Activated CD8-positive, alpha-beta memory T cell treated with anti-CD3 and anti-CD28 coated beads, Interleukin-2, amount 10 ng/mL, durations not matched to agents 7 days and 5 days (primary cell): ENCODE data around the gene CAPRIN1. TPM values are rescaled to one million over a fixed set of nuclear protein-coding genes. Genes with fewer than 3 reads are reported as not detected.

Source experiments
- ATAC-seq: fragments of 150-1000 bp; cut with Tn5 transposase; one replicate; pipeline ENCODE4 v1.10.0; 2021; ENCODE audit warnings: moderate library complexity
- CTCF ChIA-PET: fragments of 350-600 bp; sonication (Branson Sonifier 250); formaldehyde crosslinking; loops from one replicate; lab custom pipeline; 2021; ENCODE audit warnings: antibody characterized with exemption; lab: Charles Lee
- DNase-seq: peaks from one replicate; pipeline ENCODE4 v3.0.0-alpha.2; 2020
- H3K27ac Mint-ChIP-seq: one replicate; pipeline ENCODE4 v1.8.0; 2021; ENCODE audit warnings: mild to moderate bottlenecking, mixed read lengths
- H3K27me3 Mint-ChIP-seq: one replicate; pipeline ENCODE4 v1.8.0; 2021; ENCODE audit warnings: mixed read lengths
- H3K36me3 Mint-ChIP-seq: one replicate; pipeline ENCODE4 v1.8.0; 2021; ENCODE audit warnings: mild to moderate bottlenecking, mixed read lengths
- H3K4me1 Mint-ChIP-seq: one replicate; pipeline ENCODE4 v1.8.0; 2021; ENCODE audit warnings: mixed read lengths
- H3K4me3 Mint-ChIP-seq: one replicate; pipeline ENCODE4 v1.8.0; 2021; ENCODE audit warnings: mild to moderate bottlenecking, moderate library complexity, mixed read lengths
- H3K9me3 Mint-ChIP-seq: one replicate; pipeline ENCODE4 v1.8.0; 2022; ENCODE audit warnings: low read depth, mixed read lengths
- total RNA-seq, 2 experiments: library from RNA; stranded (reverse); gene quantifications; one replicate each; pipeline ENCODE4 v1.2.3, GENCODE V29; 2021

The CAPRIN1 gene
- total RNA-seq, 2 experiments from 2014 or later: 227 to 267 TPM

DNA sequence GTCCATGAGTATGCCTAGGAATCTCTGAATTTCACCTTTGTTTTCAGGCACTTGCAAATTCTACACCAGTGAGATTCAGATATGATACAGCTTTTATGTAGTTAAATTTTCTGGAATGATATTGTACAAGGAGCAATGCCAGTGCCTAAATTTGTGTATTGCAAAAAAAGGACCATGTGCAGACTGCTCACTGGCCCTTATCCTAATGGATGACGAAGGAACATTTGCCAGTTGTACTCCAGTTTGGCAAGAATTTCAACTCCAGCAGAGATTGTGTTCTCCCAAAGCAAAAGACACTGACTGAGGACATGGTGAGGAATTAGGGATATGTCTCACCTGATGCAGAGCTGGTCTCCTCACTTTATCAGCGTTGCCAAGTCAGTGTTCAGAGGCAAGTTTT, 62.5 kb downstream of the CAPRIN1 start:
- DNase-seq (no peak), ATAC-seq (no peak)
- Mint-ChIP-seq H3K27me3 (no peaks in the 10 kb centered on the region), H3K27ac (no peak overlapping the region), H3K36me3 (peaks cover 47% of the 10 kb centered on the region), H3K4me3 (no peak overlapping the region), H3K4me1 (peaks cover 9% of the 10 kb centered on the region), H3K9me3 (no peaks in the 10 kb centered on the region)
- CTCF ChIA-PET: interaction anchor here (1.1 to 1.8 kb wide), 5 partner anchors 16 to 244 kb away, joined by 3 to 5 read pairs (median 3); partner anchors contain the start of gene ABTB2

DNA sequence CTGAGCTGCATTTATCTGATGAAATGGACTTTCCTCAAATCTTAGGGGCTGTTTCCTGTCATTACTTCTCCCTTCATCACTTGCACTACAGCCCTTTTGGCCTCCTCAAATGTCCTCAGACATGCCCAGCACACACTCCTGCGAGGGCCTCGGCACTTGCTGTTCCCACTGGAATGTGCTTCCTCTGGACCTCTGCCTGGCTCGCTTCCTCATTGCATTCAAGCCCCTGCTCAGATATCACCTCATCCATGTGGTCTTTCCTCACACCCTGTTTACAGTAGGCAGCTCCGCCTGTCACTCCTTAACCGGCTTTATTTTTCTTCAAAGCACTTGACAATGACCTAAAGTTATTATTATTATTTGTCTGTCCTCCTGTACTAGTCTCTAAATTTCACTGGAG, 62.9 kb downstream of the CAPRIN1 start:
- CTCF ChIA-PET: interaction anchor here (1.1 to 1.8 kb wide), 5 partner anchors 16 to 243 kb away, joined by 3 to 5 read pairs (median 3); partner anchors contain the start of gene ABTB2
- Mint-ChIP-seq H3K36me3 (peaks cover 42% of the 10 kb centered on the region), H3K4me1 (peaks cover 5% of the 10 kb centered on the region), H3K27ac (peak overlapping the region; percentile 70), H3K4me3 (no peak overlapping the region), H3K27me3 (no peaks in the 10 kb centered on the region), H3K9me3 (no peaks in the 10 kb centered on the region)
- DNase-seq (no peak), ATAC-seq (no peak)

DNA sequence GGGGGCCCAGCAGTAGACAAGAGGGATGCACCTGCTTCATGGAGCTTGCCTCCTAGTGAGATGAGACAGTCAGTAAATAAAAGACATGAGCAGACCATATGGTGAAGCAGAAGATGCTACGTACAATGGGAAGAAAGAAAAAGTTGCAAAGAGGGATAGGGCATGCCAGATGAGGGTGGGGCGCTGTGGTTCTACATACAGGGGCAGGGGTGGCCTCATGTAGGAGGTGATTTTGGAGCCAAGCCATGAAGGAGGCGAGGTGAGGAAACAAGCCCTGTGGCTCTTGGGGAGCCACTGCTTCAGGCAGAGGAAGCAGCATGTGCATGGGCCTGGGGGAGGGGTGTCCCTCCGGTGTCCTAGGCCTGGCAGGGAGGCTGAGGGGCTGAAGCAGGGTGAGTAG, 69.1 kb downstream of the CAPRIN1 start:
- Mint-ChIP-seq H3K36me3 (peaks cover 51% of the 10 kb centered on the region), H3K9me3 (no peaks in the 10 kb centered on the region), H3K4me1 (no peaks in the 10 kb centered on the region), H3K27me3 (no peaks in the 10 kb centered on the region), H3K4me3 (no peak overlapping the region), H3K27ac (peak overlapping the region; percentile 13)
- CTCF ChIA-PET: no interaction called here
- ATAC-seq (no peak), DNase-seq (no peak)

DNA sequence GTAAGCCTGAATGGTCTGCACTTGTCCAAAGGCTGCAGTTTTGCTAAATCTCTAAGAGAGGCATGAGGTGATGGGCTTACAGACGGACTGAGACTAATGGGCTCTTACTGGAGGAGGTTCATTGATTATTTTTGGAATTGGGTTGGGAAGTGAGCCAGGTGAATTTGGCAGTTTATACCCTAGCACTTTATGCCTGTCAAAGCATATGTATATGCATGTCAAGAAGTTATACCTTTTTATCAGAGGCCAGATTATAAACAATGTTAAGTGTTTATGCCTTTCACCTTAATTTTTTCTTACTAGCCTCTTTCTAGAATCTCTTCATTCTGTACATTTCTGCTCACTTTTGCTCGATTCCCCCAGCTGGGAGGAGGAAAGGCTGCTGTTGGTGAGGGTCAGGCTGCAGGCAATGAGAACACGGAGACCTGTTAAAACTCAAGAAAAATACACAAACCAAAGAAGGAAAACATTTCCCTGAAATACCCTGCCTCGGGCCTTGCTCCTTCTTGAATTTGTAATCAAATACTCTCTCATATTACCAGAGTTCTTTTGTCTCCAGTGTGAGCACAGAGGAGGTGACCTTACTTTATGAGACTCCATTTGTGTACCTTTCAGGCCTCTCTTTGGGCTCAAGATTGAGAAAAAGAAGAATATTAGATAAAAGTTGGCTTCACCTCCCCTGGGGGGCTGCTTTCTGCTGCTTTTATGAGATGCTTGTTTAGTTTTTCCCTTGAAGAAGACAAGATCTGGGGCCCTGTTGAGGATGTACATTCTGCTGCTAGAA, 73.5 kb downstream of the CAPRIN1 start:
- CTCF ChIA-PET: no interaction called here
- no peak overlapping the region for H3K27ac Mint-ChIP-seq
- ATAC-seq (no peak), DNase-seq (no peak)
- H3K27me3 Mint-ChIP-seq: no peaks in the 10 kb centered on the region
- no peak overlapping the region for H3K4me3 Mint-ChIP-seq
- peaks cover 53% of the 10 kb centered on the region for H3K36me3 Mint-ChIP-seq
- no peaks in the 10 kb centered on the region for H3K4me1 Mint-ChIP-seq
- H3K9me3 Mint-ChIP-seq: no peaks in the 10 kb centered on the region

DNA sequence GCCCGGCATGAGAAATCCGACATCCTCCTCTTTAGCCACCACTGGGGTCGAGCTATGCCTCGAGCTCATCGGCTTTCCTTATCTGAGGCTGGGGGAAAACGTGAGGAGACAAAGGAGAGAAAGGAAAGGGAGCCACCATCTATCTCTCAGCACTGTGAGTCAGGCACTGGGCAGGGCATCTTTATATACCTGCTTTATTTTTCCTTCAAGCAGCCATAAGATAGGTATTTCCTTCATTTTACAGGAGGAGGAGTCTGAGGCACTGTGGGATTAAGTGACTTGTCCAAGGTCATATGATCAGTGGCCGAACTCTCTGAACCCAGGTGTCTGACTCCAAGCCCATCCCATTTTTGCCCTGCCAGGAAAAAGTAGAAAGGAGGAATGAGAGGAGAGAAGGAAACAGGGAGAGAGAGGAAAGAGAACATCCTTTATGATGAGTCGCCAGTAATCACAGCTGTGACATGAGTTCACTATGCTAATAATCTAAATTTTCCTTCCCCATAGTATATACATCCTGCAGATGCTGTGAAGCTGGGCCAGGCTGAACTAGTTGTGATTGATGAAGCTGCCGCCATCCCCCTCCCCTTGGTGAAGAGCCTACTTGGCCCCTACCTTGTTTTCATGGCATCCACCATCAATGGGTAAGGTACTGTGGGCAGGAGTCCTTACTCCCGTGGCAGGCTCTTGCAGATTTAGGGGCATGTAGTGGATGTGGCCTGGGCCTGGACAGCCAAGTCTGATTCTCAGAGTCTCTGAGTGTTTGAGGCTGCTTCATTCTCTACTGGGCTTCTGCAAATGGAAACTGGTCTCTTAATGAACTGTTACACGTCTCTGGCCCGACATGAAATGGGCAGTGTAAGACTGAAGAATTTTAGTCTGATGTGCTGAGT, 75.7 kb downstream of the CAPRIN1 start:
- H3K4me3 Mint-ChIP-seq: no peak overlapping the region
- ATAC-seq (no peak), DNase-seq (no peak)
- H3K27me3 Mint-ChIP-seq: no peaks in the 10 kb centered on the region
- no peak overlapping the region for H3K27ac Mint-ChIP-seq
- H3K9me3 Mint-ChIP-seq: no peaks in the 10 kb centered on the region
- CTCF ChIA-PET: interaction anchor here (1.2 kb wide), 1 partner anchor 32 kb away, joined by 3 read pairs; no protein-coding TSS in a partner anchor
- peaks cover 47% of the 10 kb centered on the region for H3K36me3 Mint-ChIP-seq
- no peaks in the 10 kb centered on the region for H3K4me1 Mint-ChIP-seq

DNA sequence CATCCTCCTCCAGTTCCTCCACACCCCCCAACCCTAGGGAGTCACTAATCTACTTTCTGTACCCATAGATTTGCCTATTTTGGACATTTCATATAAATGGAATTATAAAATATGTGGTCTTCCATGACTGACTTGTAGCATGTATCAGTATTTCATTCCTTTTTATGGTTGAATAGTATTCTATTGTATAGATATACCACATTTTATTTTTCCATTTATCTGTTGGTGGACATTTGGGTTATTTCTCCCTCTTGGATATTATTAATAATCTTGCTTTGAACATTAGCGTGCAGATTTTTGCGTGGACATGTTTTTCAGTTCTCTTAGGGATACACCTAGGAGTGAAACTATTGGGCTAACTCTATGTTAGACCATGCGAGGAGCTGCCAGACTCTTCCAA, 77.3 kb downstream of the CAPRIN1 start:
- no peak for DNase-seq
- peaks cover 45% of the 10 kb centered on the region for H3K36me3 Mint-ChIP-seq
- H3K4me3 Mint-ChIP-seq: no peak overlapping the region
- CTCF ChIA-PET: interaction anchor here (1.2 kb wide), 1 partner anchor 30 kb away, joined by 3 read pairs; no protein-coding TSS in a partner anchor
- no peak overlapping the region for H3K27ac Mint-ChIP-seq
- no peaks in the 10 kb centered on the region for H3K9me3 Mint-ChIP-seq
- peaks cover 8% of the 10 kb centered on the region for H3K4me1 Mint-ChIP-seq
- no peaks in the 10 kb centered on the region for H3K27me3 Mint-ChIP-seq
- no peak for ATAC-seq

DNA sequence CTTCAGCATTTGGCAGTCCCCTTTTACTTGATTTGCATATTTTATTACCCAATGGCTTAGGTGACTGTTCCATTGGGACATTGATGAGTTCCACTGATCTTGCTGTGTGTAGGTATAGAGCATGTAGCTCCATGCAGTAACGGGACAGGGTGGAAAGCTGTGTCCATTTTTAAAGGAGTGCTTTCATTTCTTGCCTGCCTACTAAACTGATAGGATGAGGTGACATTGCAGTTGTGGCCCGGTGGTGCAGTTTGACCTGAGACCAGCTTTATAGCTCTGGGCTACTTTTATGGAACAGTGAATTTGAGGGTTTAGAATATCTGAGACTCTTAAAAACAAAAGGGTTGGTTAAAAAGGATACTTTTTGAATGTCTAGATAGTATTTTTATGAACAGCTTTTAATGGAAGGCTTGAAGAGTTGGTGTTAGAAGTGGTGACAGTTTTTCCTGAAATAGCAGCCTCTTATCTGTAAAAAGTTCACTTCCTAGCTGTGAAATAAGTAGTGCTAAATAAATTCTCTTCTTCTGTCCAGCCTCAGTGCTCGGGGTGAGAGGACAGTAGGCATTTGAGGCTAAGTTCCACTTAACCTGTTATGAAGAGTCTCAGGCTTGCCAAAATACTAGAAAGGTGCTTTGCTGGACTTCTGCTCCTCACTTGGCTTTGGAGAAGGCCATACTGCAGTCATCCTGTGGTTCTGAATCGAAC, 80.9 kb downstream of the CAPRIN1 start:
- H3K9me3 Mint-ChIP-seq: no peaks in the 10 kb centered on the region
- no peaks in the 10 kb centered on the region for H3K27me3 Mint-ChIP-seq

DNA sequence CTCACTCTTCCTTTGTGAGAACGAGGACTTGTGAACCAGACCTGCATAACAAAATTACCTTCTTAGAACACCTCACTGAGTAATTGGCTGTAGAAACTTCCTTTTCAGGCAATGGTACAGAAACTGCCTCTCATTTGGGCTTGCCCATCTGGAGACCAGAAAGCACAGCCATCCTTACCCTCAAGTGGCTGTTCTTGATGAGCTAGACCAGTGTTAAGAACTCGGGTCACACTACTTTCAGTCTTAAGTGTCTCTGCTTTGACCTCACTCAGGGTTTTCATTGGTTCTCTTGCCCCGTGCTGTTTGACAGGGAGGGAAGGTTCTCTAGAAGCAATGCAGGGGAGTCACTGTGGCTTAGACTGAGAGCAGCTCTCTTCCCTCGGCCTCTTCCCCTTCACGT, 83.2 kb downstream of the CAPRIN1 start:
- Mint-ChIP-seq H3K4me3 (no peak overlapping the region), H3K27ac (peak overlapping the region; percentile 50), H3K9me3 (no peaks in the 10 kb centered on the region), H3K36me3 (peaks cover 40% of the 10 kb centered on the region), H3K27me3 (no peaks in the 10 kb centered on the region), H3K4me1 (peaks cover 24% of the 10 kb centered on the region)
- DNase-seq: no peak
- CTCF ChIA-PET: interaction anchor here (1.4 kb wide), 1 partner anchor 138 kb away, joined by 4 read pairs; no protein-coding TSS in a partner anchor
- peak; percentile 59 for ATAC-seq

More for the DNA sequence above, 80.9 kb downstream of the CAPRIN1 start:
- H3K27ac Mint-ChIP-seq: peak overlapping the region; percentile 7
- H3K4me3 Mint-ChIP-seq: no peak overlapping the region
- peaks cover 24% of the 10 kb centered on the region for H3K4me1 Mint-ChIP-seq
- H3K36me3 Mint-ChIP-seq: peaks cover 44% of the 10 kb centered on the region
- CTCF ChIA-PET: interaction anchor here (1.0 to 1.4 kb wide), 2 partner anchors 10 to 18 kb away, joined by 3 to 4 read pairs; no protein-coding TSS in a partner anchor
- no peak for ATAC-seq
- no peak for DNase-seq

DNA sequence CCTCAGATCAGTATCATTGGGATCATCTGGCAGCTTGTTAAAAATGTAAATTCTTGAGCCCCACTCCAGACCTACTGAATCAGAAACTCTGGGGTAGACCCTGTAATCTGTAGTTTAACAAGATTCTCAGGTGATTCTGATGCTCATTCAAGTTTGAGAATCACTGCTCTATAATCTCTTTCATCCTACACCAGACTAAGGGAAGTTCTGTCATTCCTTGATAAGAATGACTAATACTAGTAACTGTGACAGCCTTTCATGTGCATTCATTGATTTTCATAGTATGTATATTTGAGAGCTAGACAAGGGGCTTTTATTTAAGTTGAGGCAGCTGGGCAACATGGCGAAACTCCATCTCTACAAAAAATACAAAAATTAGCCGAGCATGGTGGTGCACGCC, 83.9 kb downstream of the CAPRIN1 start:
- H3K4me3 Mint-ChIP-seq: no peak overlapping the region
- peaks cover 24% of the 10 kb centered on the region for H3K4me1 Mint-ChIP-seq
- DNase-seq (no peak), ATAC-seq (no peak)
- CTCF ChIA-PET: interaction anchor here (1.4 kb wide), 1 partner anchor 139 kb away, joined by 4 read pairs; no protein-coding TSS in a partner anchor
- peaks cover 37% of the 10 kb centered on the region for H3K36me3 Mint-ChIP-seq
- no peak overlapping the region for H3K27ac Mint-ChIP-seq
- no peaks in the 10 kb centered on the region for H3K9me3 Mint-ChIP-seq
- H3K27me3 Mint-ChIP-seq: no peaks in the 10 kb centered on the region

DNA sequence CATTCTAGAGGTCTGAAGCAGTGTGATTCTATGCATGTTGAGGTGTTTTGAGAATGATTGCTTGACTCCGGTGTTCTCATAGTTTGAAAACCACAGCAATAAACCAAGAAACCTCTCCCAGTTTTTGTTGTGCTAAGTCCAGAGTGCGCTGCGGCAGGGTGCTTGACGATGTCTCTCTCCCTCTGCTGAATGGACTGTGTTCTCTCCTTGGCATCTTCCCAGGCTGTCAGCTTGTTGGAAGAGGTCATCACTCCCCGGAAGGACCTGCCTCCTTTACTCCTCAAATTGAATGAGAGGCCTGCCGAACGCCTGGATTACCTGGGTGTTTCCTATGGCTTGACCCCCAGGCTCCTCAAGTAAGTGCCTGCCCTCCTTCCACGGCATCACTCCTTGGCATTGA, 84.9 kb downstream of the CAPRIN1 start:
- H3K9me3 Mint-ChIP-seq: no peaks in the 10 kb centered on the region
- DNase-seq (no peak), ATAC-seq (no peak)
- no peak overlapping the region for H3K4me3 Mint-ChIP-seq
- CTCF ChIA-PET: interaction anchor here (0.7 kb wide), 1 partner anchor 287 kb away, joined by 3 read pairs; no protein-coding TSS in a partner anchor
- H3K36me3 Mint-ChIP-seq: peaks cover 38% of the 10 kb centered on the region
- no peak overlapping the region for H3K27ac Mint-ChIP-seq
- H3K4me1 Mint-ChIP-seq: peaks cover 24% of the 10 kb centered on the region
- no peaks in the 10 kb centered on the region for H3K27me3 Mint-ChIP-seq

DNA sequence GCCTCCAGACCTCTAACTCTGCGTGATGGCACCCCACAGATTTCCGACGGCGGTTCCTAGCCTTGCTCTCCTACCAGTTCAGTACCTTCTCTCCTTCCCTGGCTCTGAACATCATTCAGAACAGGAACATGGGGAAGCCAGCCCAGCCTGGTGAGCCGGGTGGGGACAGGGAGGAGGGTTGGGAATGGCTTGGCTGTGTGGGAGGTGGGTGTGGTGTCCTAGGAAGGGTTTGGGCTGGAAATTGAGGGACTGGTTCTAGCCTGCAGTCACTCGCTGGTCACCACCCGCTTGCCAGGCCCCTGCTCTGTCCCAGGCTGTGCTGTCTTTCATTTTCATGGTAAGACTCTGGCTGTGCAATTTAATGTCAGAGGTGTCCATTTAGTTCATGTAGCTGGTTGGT, 87.8 kb downstream of the CAPRIN1 start:
- no peak overlapping the region for H3K4me3 Mint-ChIP-seq
- ATAC-seq (no peak), DNase-seq (no peak)
- no peaks in the 10 kb centered on the region for H3K27me3 Mint-ChIP-seq
- peaks cover 12% of the 10 kb centered on the region for H3K4me1 Mint-ChIP-seq
- CTCF ChIA-PET: no interaction called here
- no peak overlapping the region for H3K27ac Mint-ChIP-seq
- peaks cover 34% of the 10 kb centered on the region for H3K36me3 Mint-ChIP-seq
- no peaks in the 10 kb centered on the region for H3K9me3 Mint-ChIP-seq

DNA sequence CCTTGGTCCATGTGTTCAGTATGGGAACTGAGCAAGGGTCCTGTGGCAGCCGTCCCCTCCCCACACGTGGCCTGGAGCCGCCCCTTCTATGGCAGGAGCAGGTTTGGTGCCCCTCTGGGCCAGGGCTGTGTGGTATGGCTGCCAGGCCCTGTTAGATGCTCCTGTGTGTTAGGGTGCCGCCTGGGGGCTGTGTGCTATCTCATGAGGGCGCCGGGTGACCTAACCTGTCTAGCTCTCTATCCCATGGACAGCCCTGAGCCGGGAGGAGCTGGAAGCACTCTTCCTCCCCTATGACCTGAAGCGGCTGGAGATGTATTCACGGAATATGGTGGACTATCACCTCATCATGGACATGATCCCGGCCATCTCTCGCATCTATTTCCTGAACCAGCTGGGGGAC, 88.6 kb downstream of the CAPRIN1 start:
- CTCF ChIA-PET: interaction anchor here (1.1 to 1.6 kb wide), 3 partner anchors 10 to 30 kb away, joined by 3 to 4 read pairs (median 3); no protein-coding TSS in a partner anchor
- H3K36me3 Mint-ChIP-seq: peaks cover 37% of the 10 kb centered on the region
- no peaks in the 10 kb centered on the region for H3K9me3 Mint-ChIP-seq
- DNase-seq (no peak), ATAC-seq (no peak)
- no peak overlapping the region for H3K27ac Mint-ChIP-seq
- H3K4me1 Mint-ChIP-seq: peaks cover 5% of the 10 kb centered on the region
- H3K27me3 Mint-ChIP-seq: no peaks in the 10 kb centered on the region
- no peak overlapping the region for H3K4me3 Mint-ChIP-seq

DNA sequence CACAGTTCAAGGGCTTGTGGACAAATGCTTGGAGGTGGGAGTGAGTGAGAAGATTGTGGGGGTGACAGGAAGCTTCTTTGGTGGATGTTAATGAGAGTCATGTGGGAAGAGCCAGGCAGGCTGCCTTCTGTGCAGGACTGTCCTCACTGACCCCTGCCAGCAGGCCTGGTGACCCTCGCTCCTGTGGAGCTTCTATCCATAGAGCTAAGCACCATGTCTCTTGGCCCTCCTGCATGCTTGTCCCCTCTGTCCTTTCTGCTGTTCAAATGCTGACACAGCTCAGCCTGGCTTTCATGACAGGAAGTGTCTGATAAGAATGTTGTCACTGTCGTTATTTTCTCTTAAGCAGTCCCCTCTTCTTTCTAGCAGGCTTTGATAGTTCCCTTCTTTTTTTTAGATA, 91.5 kb downstream of the CAPRIN1 start:
- H3K27me3 Mint-ChIP-seq: no peaks in the 10 kb centered on the region
- H3K36me3 Mint-ChIP-seq: peaks cover 30% of the 10 kb centered on the region
- CTCF ChIA-PET: no interaction called here
- DNase-seq: no peak
- H3K4me3 Mint-ChIP-seq: no peak overlapping the region
- no peaks in the 10 kb centered on the region for H3K9me3 Mint-ChIP-seq
- no peaks in the 10 kb centered on the region for H3K4me1 Mint-ChIP-seq
- ATAC-seq: no peak
- H3K27ac Mint-ChIP-seq: peak overlapping the region; percentile 10
